Choroid plexus epithelial cell (primary cell): ENCODE data around the gene TRAP1.

ENCODE experiments used
- DNase-seq: peaks from one replicate; pipeline ENCODE4 v3.0.0-alpha.2; 2010; ENCODE audit warnings: low read depth
- H3K4me3 ChIP-seq: 2 replicates; pipeline ENCODE4 v1.5.1; 2011; ENCODE audit warnings: low read depth, mild to moderate bottlenecking, control low read depth, low read length, moderate library complexity
- TF ChIP-seq, protein P1 (sequence below): conservative IDR thresholded peaks from 2 replicates; pipeline ENCODE4 v1.5.1; 2011; ENCODE audit warnings: low read depth, mild to moderate bottlenecking, control low read depth, inconsistent platforms, low read length, moderate library complexity

Gene TRAP1

GRCh38 chr16:3674513-3675295 is 42.6 kb downstream of the TRAP1 start:
- H3K4me3 ChIP-seq: no peak overlapping the region
- TF ChIP-seq, protein P1, sequence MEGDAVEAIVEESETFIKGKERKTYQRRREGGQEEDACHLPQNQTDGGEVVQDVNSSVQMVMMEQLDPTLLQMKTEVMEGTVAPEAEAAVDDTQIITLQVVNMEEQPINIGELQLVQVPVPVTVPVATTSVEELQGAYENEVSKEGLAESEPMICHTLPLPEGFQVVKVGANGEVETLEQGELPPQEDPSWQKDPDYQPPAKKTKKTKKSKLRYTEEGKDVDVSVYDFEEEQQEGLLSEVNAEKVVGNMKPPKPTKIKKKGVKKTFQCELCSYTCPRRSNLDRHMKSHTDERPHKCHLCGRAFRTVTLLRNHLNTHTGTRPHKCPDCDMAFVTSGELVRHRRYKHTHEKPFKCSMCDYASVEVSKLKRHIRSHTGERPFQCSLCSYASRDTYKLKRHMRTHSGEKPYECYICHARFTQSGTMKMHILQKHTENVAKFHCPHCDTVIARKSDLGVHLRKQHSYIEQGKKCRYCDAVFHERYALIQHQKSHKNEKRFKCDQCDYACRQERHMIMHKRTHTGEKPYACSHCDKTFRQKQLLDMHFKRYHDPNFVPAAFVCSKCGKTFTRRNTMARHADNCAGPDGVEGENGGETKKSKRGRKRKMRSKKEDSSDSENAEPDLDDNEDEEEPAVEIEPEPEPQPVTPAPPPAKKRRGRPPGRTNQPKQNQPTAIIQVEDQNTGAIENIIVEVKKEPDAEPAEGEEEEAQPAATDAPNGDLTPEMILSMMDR: no peak
- DNase-seq: no peak

DNA sequence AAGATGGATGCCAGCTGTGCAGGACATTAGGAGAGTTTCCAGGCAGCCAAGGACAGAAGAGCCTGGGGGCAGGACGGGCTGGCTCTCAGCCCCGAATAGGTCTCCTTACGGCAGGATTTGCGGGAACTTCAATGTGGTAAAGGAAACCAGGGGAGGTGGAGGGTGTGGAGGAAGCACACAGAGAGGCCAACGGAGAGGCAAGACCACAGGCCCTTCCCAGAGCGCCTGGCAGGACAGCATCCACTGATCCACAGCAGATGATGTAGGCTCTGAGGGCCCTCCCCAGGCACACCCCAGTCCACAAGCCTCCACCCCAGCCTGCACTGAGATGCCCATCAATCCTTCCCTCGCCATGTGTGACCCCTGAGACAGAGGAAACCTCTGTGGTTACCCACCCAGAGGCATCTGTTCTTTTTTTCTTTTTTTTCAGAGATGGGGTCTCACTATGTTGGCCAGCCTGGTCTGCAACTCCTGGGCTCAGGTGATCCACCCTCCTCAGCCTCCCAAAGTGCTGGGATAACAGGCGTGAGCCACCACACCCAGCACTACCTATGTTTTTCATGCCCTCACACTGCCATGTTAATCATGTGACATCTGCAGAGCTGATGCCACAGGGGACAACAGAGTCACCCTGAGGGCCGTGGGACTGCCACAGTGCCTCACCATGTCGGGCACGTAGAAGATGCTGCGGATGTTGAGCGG is 43.5 kb downstream of the TRAP1 start:
- no peak overlapping the region for H3K4me3 ChIP-seq
- TF ChIP-seq, protein P1: no peak
- DNase-seq: no peak

GRCh38 chr16:3673201-3673600 is 44.1 kb downstream of the TRAP1 start:
- H3K4me3 ChIP-seq: no peak overlapping the region
- TF ChIP-seq, protein P1: no peak
- DNase-seq: no peak

DNA sequence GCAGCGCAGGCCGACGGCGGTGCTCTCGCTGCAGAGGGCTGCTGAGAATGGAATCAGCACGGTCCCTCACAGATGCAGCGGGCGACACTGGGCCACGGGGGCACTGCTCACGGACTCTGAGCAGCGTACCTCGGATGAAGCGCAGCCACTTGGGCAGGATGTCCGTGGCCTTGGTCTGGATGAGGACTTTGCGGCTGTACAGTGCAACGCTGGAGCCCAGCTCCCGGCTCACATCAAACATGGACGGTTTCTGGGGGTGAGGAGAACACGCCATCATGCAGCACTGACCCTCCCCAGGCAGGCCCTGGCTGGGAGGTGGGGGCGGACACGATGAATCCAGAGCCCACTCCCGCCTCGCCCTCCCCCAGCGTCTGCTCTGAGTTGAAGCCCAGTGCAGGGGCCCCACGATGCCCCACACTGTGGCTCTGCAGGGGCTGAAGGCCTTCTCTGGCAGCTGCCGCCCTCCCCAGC is 44.7 kb downstream of the TRAP1 start:
- TF ChIP-seq, protein P1: no peak
- H3K4me3 ChIP-seq: no peak overlapping the region
- DNase-seq: no peak

DNA sequence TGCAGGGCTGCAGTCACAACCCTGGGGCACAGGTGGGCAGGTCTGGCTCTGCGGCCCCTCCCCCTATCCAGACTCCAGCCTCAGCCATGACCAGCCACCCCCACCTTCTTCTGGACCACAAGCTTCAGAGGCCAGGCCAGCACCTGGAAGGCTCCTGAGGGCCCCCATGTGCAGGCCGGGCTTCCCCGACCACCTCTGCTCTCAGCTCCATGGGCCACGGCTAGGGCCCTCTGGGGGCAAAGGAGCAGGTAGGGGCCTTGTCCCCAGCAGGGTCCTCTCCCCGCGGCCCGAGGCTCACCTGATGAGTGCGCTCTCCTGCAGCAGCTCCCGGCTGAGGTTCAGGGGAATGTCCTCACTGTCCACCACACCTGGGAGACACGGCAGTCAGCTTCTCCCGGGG is 45.9 kb downstream of the TRAP1 start:
- DNase-seq: no peak
- H3K4me3 ChIP-seq: no peak overlapping the region
- TF ChIP-seq, protein P1: no peak

DNA sequence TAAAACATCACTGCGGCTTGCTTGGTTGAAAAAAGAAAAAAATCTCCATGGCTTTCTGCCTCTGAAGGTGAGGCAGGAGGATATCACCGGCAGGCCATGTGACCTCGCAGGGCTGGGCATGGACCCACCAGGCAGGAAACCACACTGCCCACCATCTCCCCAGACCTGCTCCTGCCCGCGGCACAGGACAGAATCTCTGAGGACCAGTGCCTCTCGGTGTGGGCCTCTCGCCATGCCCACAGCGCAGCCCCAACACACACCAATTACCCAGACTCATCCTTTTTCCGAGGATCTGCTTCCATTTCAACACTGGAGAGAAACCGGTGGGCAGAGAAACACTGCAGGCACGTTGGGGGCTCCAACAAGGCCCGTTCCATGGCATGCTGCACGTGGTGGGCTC is 46.6 kb downstream of the TRAP1 start:
- DNase-seq: no peak
- no peak overlapping the region for H3K4me3 ChIP-seq
- TF ChIP-seq, protein P1: no peak
